Uterus (tissue), 4 donors: ENCODE data around the gene C5orf15. TPM values are rescaled to one million over a fixed set of nuclear protein-coding genes. Genes with fewer than 3 reads are reported as not detected.
A peak's percentile ranks its signal among the peaks of the same experiment; 100 is the strongest.
"Not testable (repeated sequence)": the region's sequence is repeated elsewhere in the genome, so short reads cannot be mapped to it uniquely, and the experiment has no call there.

Experiments used
- DNase-seq, 2 donors: peaks; one replicate each; pipeline ENCODE4 v3.0.0-alpha.2; 2019 to 2020
- H3K27ac ChIP-seq, 2 donors: fragments of 200-600 bp; sonication (generic); 1 replicate in 1 of 2; 2 replicates in 1 of 2; pipeline ENCODE4 v1.5.1; 2016 to 2018
- H3K27me3 ChIP-seq, 2 donors: fragments of 200-600 bp; sonication (generic); one replicate each; pipeline ENCODE4 v1.5.1; 2018 to 2019; ENCODE audit warnings: control low read depth in 1 of 2
- H3K36me3 ChIP-seq, 2 donors: fragments of 200-600 bp; sonication (generic); one replicate each; pipeline ENCODE4 v1.5.1; 2019; ENCODE audit warnings: control low read depth in 1 of 2
- H3K4me1 ChIP-seq, 2 donors: fragments of 200-600 bp; sonication (generic); one replicate each; pipeline ENCODE4 v1.5.1; 2018 to 2019; ENCODE audit warnings: control low read depth in 1 of 2
- H3K4me3 ChIP-seq, 2 donors: fragments of 200-600 bp; sonication (generic); 1 replicate in 1 of 2; 2 replicates in 1 of 2; pipeline ENCODE4 v1.5.1; 2018 to 2019; ENCODE audit warnings: mild to moderate bottlenecking in 1 of 2
- H3K9me3 ChIP-seq, 2 donors: fragments of 200-600 bp; sonication (generic); one replicate each; pipeline ENCODE4 v1.5.1; 2019; ENCODE audit warnings: control low read depth in 1 of 2
- POLR2A ChIP-seq, 2 donors: fragments of 450-650 bp; IDR thresholded peaks; one replicate each; pipeline ENCODE4 v1.6.1; 2016; ENCODE audit warnings: antibody characterized with exemption in 2 of 2, mild to moderate bottlenecking in 1 of 2, moderate library complexity in 1 of 2
- intact Hi-C: fragments of 100-400 bp; cut with DNase I; formaldehyde crosslinking; loops from one replicate; pipeline ENCODE4 v1.15.1; 2023; ENCODE audit warnings: low total_unique reads
- total RNA-seq, 4 donors: library from RNA; depleted of rRNA in 3 of 4; stranded (reverse); fragments of >200 nt in 3 of 4; gene quantifications; one replicate each; pipeline versions ENCODE4 v1.1.0 to v1.2.4, GENCODE V29; 2014 to 2023
- TF ChIP-seq, protein P1 (sequence below), 4 experiments: fragments of 200-600 bp in 2 of 4; fragments of 450-650 bp in 2 of 4; sonication (generic) in 2 of 4; IDR thresholded peaks; one replicate each; pipeline ENCODE4 v1.5.1; 2016 to 2019; ENCODE audit warnings: antibody characterized with exemption in 4 of 4, mild to moderate bottlenecking in 2 of 4, moderate library complexity in 1 of 4
- donor health status: DM: yes; HTN: yes; CAD: no.

Gene C5orf15
- total RNA-seq, 4 donors from 2014 or later: 10.5 to 98.9 (median 27.5) TPM

DNA sequence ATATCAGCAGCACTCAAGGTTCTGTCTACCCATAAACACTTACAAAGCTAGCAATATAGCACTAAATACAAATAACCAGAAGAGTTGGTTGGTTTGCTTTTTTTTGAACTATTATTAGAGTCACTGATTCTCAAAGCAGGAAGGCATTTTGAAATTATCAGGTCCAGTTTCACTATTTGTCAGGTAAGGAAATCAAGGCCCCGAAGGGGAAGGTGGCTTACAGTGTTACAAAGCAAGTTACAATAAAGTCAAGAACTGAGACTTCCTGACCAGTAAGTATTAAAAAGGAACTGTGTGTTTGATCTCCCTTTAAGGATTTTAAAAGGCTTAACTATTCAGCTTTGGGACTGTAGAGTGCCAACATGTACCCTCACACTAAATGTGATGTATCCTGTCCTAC, 10.8 kb downstream of the C5orf15 start:
- no peaks in the 10 kb centered on the region for H3K9me3 ChIP-seq
- TF ChIP-seq, protein P1, sequence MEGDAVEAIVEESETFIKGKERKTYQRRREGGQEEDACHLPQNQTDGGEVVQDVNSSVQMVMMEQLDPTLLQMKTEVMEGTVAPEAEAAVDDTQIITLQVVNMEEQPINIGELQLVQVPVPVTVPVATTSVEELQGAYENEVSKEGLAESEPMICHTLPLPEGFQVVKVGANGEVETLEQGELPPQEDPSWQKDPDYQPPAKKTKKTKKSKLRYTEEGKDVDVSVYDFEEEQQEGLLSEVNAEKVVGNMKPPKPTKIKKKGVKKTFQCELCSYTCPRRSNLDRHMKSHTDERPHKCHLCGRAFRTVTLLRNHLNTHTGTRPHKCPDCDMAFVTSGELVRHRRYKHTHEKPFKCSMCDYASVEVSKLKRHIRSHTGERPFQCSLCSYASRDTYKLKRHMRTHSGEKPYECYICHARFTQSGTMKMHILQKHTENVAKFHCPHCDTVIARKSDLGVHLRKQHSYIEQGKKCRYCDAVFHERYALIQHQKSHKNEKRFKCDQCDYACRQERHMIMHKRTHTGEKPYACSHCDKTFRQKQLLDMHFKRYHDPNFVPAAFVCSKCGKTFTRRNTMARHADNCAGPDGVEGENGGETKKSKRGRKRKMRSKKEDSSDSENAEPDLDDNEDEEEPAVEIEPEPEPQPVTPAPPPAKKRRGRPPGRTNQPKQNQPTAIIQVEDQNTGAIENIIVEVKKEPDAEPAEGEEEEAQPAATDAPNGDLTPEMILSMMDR (IDR thresholded peaks at IDR 0.05): no peak
- no peak for TF ChIP-seq POLR2A (IDR thresholded peaks at IDR 0.05)
- H3K27me3 ChIP-seq: no peaks in the 10 kb centered on the region
- H3K27ac ChIP-seq: no peak overlapping the region
- no peaks in the 10 kb centered on the region for H3K4me1 ChIP-seq
- H3K36me3 ChIP-seq: no peaks in the 10 kb centered on the region
- DNase-seq: no peak
- intact Hi-C loops: no loop called here
- no peak overlapping the region for H3K4me3 ChIP-seq

DNA sequence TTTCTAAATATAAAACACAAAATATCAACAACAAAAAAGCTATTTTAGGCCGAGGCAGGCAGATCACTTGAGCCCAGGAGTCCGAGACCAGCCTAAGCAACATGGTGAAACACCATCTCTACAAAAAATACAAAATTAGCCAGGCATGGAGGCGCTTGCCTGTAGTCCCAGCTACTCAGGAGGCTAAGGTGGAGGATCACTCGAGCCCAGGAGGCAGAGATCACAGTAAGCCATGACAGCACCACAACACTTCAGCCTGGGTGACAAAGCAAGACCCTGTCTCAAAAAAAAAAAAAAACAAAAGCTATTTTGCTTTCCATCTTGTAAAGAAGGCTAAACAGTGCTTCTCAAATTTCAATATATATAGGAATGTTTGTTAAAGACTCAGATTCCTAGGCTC, 11.3 kb downstream of the C5orf15 start:
- no peak for DNase-seq
- intact Hi-C loops: no loop called here
- H3K27ac ChIP-seq: no peak overlapping the region
- no peaks in the 10 kb centered on the region for H3K27me3 ChIP-seq
- H3K36me3 ChIP-seq: no peaks in the 10 kb centered on the region
- H3K9me3 ChIP-seq: no peaks in the 10 kb centered on the region
- TF ChIP-seq, protein P1 (IDR thresholded peaks at IDR 0.05): no peak
- no peak for TF ChIP-seq POLR2A (IDR thresholded peaks at IDR 0.05)
- H3K4me1 ChIP-seq: no peaks in the 10 kb centered on the region
- H3K4me3 ChIP-seq: no peak overlapping the region

DNA sequence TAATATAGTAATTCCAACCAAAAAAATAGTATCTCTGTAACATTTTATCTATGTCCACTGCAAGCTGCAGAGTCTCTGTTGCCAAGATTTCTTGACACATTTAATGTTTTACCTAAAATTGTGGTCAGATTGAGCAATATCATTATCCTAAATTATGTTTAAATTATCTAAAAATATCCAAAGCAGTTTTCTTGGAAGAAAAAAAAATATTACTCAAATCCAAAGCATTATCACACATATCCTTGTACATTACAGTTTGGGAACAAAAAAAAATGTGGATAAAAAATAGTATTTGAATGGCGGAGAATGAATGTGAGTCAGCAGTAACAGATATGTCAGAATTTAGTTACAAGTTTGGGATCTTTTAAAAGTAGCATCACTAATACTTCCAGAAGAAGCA, 12.2 kb downstream of the C5orf15 start:
- H3K27me3 ChIP-seq, DNase-seq, H3K27ac ChIP-seq, intact Hi-C loops, H3K36me3 ChIP-seq, H3K4me3 ChIP-seq, H3K4me1 ChIP-seq, H3K9me3 ChIP-seq: not testable (repeated sequence)

DNA sequence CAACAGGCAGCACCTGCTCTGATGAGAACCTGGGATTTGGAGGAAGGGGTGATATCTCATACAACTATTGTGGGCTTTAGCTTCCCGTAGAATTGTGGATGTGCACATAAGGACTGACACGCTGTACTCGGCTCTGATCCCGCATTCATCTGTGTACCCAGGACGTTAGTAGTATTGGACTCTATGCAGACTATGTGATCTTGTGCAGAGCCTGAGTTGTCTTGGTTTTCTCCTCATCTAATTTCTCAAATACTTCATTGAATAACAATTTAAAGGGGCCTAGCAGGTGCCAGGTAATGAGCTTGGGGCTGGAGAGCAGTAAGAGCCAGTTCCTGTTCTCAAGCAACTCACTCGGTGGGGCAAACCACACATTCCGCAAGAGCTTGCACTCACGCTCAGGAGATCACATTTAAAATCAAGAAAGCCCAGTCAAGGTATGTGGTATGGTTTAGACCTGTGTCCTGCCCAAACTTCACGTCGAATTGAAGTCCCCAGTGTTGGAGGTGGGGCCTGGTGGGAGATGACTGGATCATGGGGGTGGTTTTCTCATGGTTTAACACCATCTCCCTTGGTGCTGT, 14.8 kb downstream of the C5orf15 start:
- H3K27ac ChIP-seq: peak overlapping the region; percentile 71 to 73
- intact Hi-C loops: no loop called here
- DNase-seq: no peak
- H3K27me3 ChIP-seq: no peaks in the 10 kb centered on the region
- H3K9me3 ChIP-seq: no peaks in the 10 kb centered on the region
- no peak for TF ChIP-seq POLR2A (IDR thresholded peaks at IDR 0.05)
- TF ChIP-seq, protein P1 (IDR thresholded peaks at IDR 0.05): no peak
- H3K4me3 ChIP-seq: no peak overlapping the region
- no peaks in the 10 kb centered on the region for H3K4me1 ChIP-seq
- H3K36me3 ChIP-seq: no peaks in the 10 kb centered on the region

DNA sequence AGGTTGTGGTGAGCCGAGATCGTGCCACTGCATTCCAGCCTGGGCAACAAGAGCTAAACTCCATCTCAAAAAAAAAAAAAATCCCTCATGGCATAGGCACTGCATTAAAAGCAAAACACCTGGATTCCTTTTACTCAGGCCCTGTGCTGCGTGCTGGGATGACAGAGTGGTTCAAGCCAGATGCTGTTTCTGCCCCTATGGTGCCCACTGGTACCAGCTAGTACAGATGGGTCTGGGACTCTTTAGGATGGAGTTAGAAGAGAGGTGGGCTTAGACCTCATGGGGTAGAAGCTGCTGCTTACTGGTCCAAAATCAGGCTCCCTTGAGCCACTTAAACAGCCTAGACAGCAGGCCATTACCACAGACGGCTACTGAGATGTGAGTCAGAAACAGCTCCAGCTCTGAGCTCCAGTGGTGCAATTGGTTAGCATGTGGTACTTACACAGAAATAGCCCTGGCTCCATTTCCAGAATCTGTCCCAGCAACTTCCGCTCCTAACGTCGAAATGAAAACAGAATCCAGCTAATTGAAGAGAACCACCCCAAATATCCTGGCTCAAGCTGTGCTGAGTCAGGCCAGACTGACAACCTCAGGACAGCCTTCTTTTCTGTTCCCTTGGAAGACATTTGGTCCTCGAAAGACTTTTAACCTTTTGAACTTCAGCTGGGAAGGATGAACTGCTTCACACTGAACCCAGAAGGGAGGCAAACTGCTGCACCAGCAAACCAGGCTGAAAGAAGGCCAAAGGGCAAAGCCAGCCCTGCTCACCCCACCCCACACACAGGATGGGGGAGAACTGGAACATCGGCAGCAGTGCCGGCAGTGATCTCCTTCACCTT, 15.5 kb downstream of the C5orf15 start:
- Histone ChIP-seq H3K4me3 (no peak overlapping the region), H3K27me3 (no peaks in the 10 kb centered on the region), H3K4me1 (no peaks in the 10 kb centered on the region), H3K36me3 (no peaks in the 10 kb centered on the region), H3K9me3 (no peaks in the 10 kb centered on the region), H3K27ac (peak overlapping the region; percentile 71 to 73)
- TF ChIP-seq, protein P1 (IDR thresholded peaks at IDR 0.05): no peak
- no peak for TF ChIP-seq POLR2A (IDR thresholded peaks at IDR 0.05)
- DNase-seq: peak; percentile 69 to 70
- intact Hi-C loops: no loop called here
